GM12892 (cell line): Measurements from ENCODE around the gene LDLRAD4.

Experiments
- DNase-seq: peaks from one replicate; pipeline ENCODE4 v3.0.0; 2011; ENCODE audit not compliant: insufficient read length
- FAIRE-seq: peaks from 2 replicates; lab custom pipeline; 2011; peaks lifted over from hg19 to GRCh38; lab: Jason Lieb, UNC
- POLR2A ChIP-seq: IDR thresholded peaks from 2 replicates; pipeline ENCODE4 v1.6.1; 2011; ENCODE audit warnings: low read depth, low read length, control low read depth
- POLR2AphosphoS5 ChIP-seq: IDR thresholded peaks from 2 replicates; pipeline ENCODE4 v1.6.1; 2011; ENCODE audit warnings: low read depth, low read length, control low read depth
- TAF1 ChIP-seq: IDR thresholded peaks from 2 replicates; pipeline ENCODE4 v1.6.1; 2011; ENCODE audit warnings: low read depth, mild to moderate bottlenecking, control low read depth, low read length, borderline replicate concordance

The LDLRAD4 gene

GRCh38 chr18:13300029-13300428 is 81.5 kb downstream of the LDLRAD4 start:
- FAIRE-seq (no peak), DNase-seq (no peak)
- no peak for TF ChIP-seq POLR2AphosphoS5
- TF ChIP-seq TAF1, result no peak
- no peak for TF ChIP-seq POLR2A

- FAIRE-seq, result no peak
- DNase-seq, result no peak
- TF ChIP-seq POLR2AphosphoS5 (no peak), POLR2A (no peak), TAF1 (no peak)
Measured at GRCh38 chr18:13300796-13301195, 82.2 kb downstream of the LDLRAD4 start.

- DNase-seq, result no peak
- no peak for TF ChIP-seq POLR2A
- TF ChIP-seq POLR2AphosphoS5, result no peak
- no peak for TF ChIP-seq TAF1
- FAIRE-seq, result no peak
Measured at GRCh38 chr18:13302040-13302439, 83.5 kb downstream of the LDLRAD4 start.

GRCh38 chr18:13302457-13303225 is 84.1 kb downstream of the LDLRAD4 start:
- FAIRE-seq, result no peak
- no peak for DNase-seq
- TF ChIP-seq POLR2AphosphoS5 (no peak), TAF1 (no peak)

- TF ChIP-seq POLR2AphosphoS5 (no peak), TAF1 (no peak), POLR2A (no peak)
- FAIRE-seq, result no peak
- no peak for DNase-seq
Measured at GRCh38 chr18:13303756-13304364, 85.3 kb downstream of the LDLRAD4 start.

- TF ChIP-seq POLR2AphosphoS5 (no peak), POLR2A (no peak), TAF1 (no peak)
- FAIRE-seq (no peak), DNase-seq (no peak)
Measured at GRCh38 chr18:13305301-13305700, 86.7 kb downstream of the LDLRAD4 start.

GRCh38 chr18:13306583-13306982 is 88.0 kb downstream of the LDLRAD4 start:
- DNase-seq, result no peak
- TF ChIP-seq POLR2AphosphoS5 (no peak), TAF1 (no peak), POLR2A (no peak)
- no peak for FAIRE-seq

- TF ChIP-seq TAF1 (no peak), POLR2A (no peak), POLR2AphosphoS5 (no peak)
Measured at GRCh38 chr18:13308369-13308768, 89.8 kb downstream of the LDLRAD4 start.

GRCh38 chr18:13309031-13309747 is 90.6 kb downstream of the LDLRAD4 start:
- no peak for TF ChIP-seq TAF1
- TF ChIP-seq POLR2A, result no peak
- no peak for TF ChIP-seq POLR2AphosphoS5
- FAIRE-seq, result no peak

More at GRCh38 chr18:13308369-13308768, 89.8 kb downstream of the LDLRAD4 start:
- no peak for FAIRE-seq
- no peak for DNase-seq

GRCh38 chr18:13309748-13310670 is 91.4 kb downstream of the LDLRAD4 start:
- no peak for FAIRE-seq
- no peak for TF ChIP-seq POLR2A
- TF ChIP-seq POLR2AphosphoS5, result no peak
- no peak for TF ChIP-seq TAF1
- no peak for DNase-seq

More at GRCh38 chr18:13309031-13309747, 90.6 kb downstream of the LDLRAD4 start:
- no peak for DNase-seq

- FAIRE-seq, result no peak
- no peak for DNase-seq
- TF ChIP-seq POLR2AphosphoS5, result no peak
- TF ChIP-seq POLR2A, result no peak
Measured at GRCh38 chr18:13311193-13311592, 92.6 kb downstream of the LDLRAD4 start.
